NCI-H524 treated with DMSO at 0.1 percent for 48 hours (cell line): ENCODE data around the gene GHITM.
"Not testable (repeated sequence)": the region's sequence is repeated elsewhere in the genome, so short reads cannot be mapped to it uniquely, and the experiment has no call there.

ENCODE experiments used
- DNase-seq: peaks from one replicate; lab custom pipeline; 2025; lab: John Stamatoyannopoulos, UW

Gene GHITM

DNA sequence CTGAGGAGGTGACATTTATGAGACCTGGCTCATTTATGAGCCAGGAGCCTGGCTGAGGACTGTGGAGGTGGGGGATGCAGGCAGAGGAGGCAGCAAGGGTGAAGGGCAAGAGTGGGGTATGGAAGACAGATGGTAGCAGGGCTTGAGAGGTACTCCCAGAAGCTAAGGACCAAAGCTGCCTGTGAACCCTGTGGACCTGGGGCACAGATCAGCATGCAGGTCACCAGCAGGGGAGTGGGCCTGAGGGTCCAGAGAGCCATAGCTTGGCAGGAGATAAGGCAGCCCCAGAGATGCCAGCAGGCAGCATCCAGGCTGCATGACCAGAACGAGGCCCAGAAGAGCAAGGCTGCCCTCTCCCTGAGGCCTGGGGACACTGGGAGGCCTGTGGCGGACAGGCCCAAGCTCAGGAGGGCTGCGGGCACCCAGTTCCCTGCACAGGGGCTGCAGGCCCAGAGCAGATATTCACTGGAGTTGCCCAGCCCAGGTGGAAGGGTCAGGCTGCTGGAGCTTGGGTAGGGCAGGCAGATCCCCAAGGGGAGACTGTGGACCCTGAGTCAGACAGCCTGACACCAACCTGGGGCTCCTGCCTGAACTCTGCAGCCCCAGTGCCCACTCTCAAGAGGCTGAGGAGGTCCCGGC, 37.6 kb downstream of the GHITM start:
- no peak for DNase-seq

DNA sequence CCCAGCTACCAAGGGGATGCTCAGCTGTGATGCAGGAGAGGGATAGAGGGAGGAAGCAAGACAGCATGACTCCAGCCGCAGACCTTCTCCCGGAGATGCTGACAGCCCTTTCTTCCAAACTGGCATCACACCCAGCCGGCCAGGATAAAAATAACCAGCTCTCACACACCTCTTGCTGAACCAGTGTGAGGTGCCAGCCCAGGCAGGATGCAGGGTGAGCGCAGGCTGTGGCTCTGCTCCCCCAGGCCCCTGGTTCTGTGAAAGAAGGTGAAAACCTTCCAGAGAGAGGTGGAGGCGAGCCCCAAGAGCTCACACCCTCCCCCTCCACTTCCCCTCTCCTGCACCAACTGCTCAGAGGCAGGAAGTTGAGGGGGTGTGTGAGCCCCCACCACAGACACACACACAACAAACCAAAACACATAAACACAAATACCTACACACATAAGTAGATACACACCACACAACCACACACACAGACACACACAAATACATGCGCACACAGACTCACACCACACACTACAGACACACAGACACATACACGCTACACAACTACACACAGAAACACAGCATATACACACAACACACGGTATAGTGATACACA, 38.3 kb downstream of the GHITM start:
- no peak for DNase-seq

DNA sequence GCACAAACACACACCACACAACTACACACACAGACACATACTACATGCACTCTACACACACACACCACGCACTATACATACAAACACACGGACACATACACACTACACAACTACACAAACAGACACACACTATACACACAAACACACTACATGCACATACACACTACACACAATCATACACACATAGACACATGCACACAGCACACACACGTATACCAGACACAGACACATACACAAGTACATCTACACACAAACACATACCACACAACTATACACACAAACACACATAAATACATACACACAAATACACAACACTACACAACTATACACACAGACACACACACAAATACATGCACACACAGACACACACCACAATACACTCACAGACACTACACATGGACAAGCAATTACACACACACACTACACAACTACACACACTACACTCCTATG, 38.9 kb downstream of the GHITM start:
- DNase-seq, result no peak

DNA sequence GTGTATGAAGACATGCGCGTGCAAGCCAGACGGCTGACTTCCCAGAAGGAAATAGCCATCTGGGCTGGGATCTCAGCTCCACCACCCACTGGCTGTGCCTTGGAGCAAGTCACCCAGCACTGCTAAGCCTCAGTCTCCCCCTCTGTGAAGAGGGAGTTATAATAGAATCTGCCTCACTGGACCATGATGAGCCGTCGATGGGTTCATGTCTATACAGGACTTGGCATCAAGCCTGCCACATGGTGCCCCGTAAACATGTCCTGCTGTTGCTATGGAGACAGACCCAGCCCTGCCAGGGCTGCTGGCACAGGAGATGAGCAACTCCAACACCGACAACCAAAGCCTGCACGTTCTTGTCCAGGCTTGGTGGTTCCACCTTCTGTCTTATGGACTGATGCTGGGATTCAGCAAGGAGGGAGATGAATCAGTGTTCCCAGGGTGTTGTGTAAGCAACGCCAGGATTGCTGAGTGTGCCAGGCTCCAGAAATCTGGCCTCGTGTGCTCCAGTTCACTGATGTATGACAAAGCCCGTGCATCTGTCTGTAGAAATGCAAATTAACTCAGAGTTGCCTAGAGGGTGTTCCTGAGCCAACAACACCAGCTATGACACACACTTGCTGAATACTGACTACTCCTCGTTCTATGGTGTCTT, 39.9 kb downstream of the GHITM start:
- peak; percentile 49 for DNase-seq

DNA sequence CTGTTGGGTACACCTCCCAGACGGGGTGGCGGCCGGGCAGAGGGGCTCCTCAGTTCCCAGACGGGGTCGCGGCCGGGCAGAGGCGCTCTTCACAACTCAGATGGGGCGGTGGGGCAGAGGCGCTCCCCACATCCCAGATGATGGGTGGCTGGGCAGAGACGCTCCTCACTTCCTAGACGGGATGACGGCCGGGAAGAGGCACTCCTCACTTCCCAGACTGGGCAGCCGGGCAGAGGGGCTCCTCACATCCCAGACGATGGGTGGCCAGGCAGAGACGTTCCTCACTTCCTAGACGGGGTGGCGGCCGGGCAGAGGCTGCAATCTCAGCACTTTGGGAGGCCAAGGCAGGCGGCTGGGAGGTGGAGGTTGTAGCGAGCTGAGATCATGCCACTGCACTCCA, 41.1 kb downstream of the GHITM start:
- not testable (repeated sequence) for DNase-seq

DNA sequence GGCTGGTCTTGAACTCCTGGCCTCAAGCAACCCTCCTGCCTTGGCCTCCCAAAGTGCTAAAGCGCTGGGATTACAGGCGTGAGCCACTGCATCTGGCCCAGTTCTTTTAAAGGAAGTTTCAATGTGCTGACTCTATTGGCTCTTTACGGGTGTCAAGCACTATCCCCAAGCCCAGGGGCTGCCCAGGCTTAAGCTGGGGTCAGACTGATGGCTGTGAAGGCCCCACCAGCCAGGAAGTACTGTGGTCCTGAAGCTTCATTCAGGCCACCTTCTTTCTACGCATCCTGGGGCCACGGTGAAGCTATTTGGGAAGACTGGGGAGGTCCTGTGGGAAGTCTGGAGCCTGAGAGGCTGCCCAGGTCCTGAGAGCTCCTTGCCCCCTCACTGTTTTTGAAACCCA, 42.3 kb downstream of the GHITM start:
- DNase-seq, result no peak

DNA sequence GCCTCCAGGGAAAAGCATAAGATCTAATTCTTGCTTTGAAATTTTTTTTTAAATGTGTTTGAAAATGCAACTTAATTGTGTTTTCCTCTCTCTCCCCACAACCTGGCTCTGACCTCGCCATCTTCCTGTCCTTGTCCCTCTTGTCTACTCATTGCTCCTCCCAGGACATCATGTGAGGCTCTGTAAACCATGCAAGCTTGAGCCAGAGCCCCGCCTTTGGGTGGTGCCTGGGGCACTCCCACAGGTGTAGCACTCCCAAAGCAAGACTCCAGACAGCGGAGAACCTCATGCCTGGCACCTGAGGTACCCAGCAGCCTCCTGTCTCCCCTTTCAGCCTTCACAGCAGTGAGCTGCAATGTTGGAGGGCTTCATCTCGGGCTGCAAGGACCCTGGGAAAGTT, 45.2 kb downstream of the GHITM start:
- no peak for DNase-seq

DNA sequence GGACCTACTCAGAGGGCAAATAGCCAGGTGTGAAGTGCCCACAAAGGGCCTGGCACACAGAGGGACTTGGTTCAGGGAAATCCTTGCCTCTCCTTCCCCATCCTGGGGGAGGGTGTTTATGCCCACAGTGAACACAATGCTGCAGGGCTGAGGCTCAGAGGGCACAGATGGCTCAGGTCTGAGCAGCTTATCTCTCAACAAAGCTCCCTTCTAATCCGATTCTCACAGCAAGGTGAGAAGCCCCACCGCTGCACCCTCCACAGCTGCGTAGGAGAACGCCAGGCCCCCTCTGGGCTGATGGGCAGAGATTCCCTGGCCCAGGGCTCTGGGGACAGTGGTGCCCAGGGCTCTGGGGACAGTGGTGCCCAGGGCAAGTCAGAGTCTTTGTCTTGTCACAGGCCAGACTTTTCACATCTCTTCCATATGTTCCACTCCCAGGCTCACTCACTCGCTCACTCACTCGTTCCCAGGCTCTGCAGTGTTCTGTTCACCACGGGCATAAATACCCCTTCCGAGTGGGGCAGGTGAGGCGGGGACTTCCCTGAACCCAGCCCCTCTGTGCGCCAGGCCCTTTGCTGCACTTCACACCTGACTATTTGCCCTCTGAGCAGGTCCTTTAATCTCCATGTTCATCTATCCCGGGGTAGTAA, 46.3 kb downstream of the GHITM start:
- peak; percentile 54 for DNase-seq

DNA sequence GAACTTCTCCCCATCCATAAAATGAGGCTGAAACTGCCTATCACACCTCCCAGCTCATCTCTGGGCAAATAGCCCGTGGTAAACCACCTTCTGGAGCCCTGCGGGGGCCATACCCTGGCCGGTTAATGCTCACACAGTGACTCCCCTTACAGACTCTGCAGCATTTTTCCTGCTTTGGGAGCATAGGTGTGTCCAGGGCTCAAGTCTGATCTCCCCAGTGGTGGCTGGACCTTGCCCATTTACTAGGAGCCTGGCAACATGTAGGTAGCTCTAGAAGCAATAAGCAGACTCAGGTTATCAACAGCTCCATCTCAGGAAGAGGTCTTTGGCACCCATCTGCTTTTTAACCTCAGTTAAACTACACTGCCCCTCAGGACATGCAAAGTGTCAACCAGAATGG, 49.5 kb downstream of the GHITM start:
- no peak for DNase-seq

DNA sequence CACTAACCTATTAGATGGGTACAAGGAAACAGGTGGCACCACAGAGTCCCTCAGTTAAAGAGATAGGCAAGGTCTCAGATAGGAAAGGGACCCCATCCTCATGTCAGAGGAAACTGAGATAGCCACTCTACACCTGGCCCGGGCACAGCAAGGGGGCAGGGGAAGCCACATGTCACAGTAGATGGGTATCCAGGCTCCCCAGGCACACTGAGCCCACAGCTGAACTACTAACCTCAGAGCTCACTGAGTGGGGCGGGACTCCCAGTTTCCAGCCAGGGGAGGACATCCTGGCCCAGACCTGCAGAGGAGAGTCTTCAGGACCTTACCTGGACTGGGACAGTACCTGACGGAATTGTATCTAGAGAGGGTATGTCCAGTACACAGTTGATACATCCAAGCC, 51.3 kb downstream of the GHITM start:
- DNase-seq, result no peak

DNA sequence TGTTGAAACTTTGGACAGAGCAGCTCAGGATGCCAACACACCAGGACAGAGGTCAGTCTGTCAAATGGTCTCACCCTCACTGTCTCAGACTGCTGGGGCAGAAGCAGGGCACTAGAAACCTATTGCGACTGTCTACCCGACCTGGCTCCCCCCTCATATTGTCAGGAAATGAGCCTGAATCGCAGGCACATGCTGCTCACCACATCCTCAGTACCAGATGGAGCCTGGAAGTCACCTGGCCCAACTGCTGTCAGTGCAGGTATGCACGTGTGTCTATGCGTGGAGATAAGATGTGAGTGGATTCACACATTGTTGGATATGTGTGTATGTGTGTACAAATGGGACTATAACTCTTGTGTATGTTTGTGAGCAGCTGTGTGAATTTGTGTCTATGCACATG, 51.8 kb downstream of the GHITM start:
- DNase-seq, result no peak

DNA sequence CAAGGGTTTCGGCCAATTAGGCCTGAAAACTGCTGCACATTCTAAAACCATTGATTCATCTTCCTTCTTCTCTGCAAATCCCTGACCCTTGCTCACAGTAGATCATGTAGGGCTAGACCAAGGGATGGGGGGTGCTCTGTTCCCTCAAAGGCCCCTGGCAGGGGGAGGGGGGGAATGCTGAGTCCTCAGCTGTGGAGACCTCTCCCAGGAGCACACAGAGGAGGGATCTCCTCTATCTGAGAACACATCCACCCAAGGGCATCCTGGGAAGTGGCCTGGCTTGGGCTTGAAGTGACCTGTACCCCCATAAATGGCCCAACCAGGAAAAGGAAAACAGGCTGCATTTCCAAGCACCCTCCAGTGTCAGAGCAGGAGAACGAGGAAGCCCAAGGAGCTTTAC, 54.0 kb downstream of the GHITM start:
- no peak for DNase-seq

DNA sequence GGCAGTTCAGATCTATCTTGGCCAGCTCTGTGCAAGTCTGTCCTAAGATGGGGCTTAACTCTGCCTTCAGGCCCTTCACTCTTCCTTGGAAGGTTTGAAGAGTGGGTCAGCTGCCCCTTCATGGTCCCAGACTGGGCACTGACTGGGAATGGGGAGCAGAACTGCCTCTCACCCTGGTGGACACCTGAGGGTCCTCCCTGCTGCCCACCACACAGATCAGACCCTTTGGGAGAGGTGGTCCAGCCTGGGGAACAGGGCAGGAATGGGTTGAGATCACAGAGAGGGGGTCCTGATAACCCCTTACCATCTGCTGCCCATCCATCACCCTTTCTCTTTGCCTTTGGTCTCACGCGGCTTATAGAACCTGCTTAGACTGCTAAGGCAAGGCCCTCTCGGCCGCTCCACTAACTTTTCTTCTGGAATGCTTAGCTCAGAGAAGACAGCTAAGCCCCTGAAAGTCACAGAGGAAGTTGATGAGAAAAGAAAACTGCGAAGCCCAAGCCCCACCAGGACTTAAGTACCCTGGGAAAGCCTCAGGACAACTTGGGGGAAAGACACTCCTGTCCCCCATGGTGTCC, 54.6 kb downstream of the GHITM start:
- DNase-seq, result no peak

DNA sequence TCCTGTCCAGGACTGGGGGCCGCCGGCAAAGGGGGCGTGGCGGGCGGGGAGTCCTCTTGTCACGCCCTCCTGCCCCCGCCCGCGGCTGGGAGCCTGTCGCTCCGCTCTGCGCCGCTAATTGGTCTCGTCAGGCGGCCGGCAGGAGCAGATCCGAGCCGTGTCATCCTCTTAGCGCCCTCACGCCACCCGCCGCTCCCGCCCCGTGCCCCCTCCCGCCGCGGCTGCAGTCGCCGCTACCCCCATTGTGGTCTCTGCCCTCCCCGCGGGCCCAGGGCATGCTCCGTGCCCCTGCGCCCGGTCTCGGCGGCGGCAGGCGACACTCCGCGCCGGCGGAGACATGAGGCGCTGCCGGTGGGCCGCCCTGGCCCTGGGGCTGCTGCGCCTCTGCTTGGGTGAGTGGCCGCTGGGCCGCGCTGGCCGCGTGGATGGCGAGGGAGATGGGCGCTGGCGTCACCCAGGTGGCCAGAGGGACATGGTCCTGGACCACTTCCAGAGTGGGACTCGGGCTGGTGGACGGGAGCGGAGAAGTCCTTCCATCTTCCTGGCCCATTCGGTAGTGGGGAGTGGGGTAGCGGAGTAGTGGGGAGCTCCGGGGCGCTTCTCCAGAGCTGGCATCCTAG, 55.2 kb downstream of the GHITM start, which contains the start of gene CDHR1:
TSS of gene CDHR1 (plus strand) at position 114 of the 620 bp plus-strand sequence. CDS start at position 338, 224 bp downstream.
- DNase-seq, result no peak

DNA sequence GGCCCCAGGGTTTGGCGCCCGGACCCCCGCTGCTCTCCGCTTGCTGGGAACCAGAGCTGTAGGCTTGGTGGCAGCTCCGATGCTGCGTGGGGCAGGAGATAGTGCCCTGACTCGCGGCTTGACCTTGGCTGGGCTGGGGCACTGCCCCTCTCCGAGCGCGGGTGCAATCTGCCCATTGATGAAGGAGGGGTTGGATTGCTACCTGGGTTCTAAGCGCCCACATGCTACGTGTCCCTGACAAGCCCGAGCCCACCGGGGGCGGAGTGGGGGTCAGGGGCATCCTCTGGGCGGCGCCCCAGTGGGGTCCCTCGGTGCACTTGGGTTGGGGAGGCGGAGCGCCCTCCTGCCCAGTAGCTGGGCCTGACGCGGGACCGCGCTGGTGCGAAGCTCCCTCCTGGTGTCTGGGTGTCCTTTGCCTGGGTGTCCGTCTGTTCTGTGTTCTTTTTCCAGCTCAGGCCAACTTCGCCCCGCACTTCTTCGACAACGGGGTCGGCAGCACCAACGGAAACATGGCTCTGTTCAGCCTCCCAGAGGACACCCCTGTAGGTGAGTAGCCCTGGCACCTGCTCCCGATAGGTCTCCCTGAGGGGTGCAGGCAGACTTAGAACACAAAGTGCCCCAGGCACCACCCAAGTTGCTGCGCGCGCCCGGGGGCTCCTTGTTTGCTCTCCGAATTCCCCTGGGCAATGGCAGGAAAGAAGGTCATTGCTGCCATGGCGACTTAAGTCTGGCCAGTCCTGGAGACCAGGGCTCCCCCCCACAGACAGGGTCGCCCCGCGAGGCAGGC, 55.9 kb downstream of the GHITM start:
- no peak for DNase-seq

DNA sequence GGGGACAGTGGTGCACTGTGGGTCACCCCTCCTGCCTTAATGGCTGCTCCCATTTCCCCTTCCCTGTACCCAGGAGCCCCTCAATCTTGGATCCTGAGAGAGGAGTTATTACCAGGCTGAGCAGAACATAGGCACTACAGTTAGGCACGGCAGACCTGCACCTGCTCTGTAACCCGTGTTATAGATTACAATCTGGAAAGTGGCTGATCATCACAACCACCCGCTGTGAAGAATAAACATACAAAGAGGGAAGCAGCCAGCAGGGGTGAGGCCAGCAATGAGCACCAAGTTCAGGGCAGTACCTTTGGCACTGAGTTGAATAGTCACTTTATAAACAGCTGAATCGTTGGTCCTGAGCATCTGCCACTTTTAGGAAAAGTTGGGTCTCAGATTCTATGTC, 56.8 kb downstream of the GHITM start:
- no peak for DNase-seq

DNA sequence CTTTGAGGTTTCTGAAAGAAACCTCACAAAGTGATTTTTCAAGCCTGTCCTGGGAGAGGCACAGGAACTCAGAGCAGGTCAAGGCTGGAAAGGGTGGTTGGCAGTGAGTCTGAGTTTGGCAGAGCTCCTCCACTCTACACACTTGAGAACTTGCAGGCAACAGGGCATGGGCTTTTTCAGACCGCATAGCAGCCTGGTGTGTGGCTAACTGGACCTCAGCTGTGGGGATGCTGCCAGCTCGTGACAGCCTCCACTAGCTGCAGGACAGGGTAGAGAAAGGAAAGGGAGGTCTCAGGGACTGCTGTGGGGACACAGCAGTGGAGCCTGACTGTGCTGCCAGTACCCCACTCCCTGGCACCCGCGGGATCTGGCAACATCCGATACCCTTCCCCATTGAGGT, 57.6 kb downstream of the GHITM start:
- DNase-seq, result no peak

DNA sequence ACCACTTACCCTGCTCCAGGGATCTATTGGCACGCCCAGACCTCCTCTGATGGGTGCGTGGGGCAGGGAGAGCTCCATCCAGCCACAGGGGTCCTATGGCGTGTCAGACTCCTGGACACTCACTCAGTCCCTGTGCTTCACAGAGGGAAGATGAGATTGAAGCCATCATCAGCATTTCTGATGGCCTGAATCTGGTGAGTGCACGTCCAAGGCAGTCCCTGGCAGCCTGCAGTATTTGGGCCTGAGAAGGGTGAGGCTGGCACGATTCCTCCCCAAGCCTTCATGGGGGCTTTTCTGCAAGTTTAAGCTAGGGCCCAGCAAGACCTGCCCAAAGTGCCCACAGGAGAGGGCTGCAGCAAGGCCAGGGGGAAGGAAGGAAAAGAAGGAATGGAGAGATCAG, 58.3 kb downstream of the GHITM start:
- DNase-seq, result no peak

DNA sequence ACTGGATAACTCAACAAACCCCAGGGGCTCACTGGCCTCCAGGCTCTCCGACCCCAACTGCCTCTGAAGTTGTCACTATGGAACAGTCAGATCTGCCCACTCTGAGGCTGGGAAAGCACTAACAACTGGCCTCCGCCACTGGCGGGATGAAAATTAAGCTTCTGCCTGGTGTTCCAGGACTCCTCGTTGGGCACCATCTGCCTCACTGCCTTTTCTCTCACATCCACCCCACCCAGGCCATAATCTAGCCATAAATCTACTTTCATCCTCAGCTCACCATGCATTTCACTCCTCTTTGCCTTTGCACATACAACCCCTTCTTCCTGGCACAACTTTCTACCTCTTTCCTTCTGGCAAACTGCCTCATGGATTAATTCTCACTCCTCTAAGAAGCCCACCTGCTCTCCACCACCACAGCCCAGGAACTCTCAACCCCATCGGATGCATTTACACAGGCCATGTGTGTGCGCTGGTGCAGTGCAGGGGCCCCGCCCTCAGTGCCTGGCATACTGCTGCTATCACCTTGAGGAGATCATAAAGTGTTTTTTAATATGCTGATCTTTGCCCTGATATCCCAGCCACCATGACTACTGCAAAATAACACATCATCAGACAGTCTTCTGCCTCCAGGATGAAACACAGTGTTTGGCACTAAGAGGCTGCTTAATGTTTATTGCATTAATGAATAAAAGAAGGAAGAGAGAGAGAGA, 59.1 kb downstream of the GHITM start:
- no peak for DNase-seq

DNA sequence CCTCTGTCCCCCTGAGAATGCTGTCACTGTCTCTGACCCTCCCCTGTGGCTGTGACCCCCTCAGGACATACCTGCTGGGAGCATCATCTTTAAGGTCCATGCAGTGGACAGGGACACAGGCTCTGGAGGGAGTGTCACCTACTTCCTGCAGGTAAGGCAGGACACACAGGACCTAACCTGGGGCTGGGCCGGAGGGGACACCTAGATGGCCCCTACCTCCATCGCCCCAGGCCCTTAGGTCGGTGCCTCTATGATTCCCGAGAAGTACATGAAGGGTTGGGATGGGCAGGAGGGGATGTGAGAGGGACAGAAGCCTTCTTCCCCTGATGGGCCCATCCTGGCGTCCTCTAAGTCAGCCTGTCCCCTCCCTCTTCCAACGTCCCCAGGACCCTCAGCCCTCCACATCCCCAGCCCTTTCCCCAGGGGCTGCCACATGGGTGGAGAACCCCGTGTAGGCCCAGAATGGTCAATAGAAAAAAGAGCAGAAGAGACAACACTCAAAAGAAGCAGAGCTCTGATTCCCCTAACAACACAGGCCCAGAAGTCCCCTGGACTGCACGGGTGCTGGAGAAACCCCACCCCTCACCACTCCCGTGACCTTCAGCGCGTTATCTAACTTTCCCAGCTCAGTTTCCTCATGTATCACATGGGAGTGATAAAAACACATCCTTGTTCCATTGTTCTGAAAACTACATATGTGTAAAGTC, 61.4 kb downstream of the GHITM start:
- DNase-seq, result no peak
